Tibial nerve (tissue), 4 donors: ENCODE measurements around the gene PDE3A.

Experiments
- EP300 ChIP-seq, 2 donors: sonication (generic); formaldehyde crosslinking; IDR thresholded peaks; one replicate each; pipeline ENCODE4 v1.6.1; 2017; ENCODE audit warnings: antibody characterized with exemption in 2 of 2, mild to moderate bottlenecking in 1 of 2
- POLR2A ChIP-seq, 2 donors: fragments of 450-650 bp; IDR thresholded peaks; one replicate each; pipeline ENCODE4 v1.6.1; 2017; ENCODE audit warnings: antibody characterized with exemption in 2 of 2, mild to moderate bottlenecking in 2 of 2, moderate library complexity in 2 of 2
- TF ChIP-seq, protein P1 (sequence below), 5 experiments: fragments of 200-600 bp in 3 of 5; fragments of 450-650 bp in 2 of 5; sonication (generic) in 3 of 5; IDR thresholded peaks; one replicate each; pipeline ENCODE4 v1.5.1; 2016 to 2019; ENCODE audit warnings: antibody characterized with exemption in 5 of 5, mild to moderate bottlenecking in 3 of 5, moderate library complexity in 2 of 5

- no peak for TF ChIP-seq POLR2A (IDR thresholded peaks at IDR 0.05)
- TF ChIP-seq, protein P1, sequence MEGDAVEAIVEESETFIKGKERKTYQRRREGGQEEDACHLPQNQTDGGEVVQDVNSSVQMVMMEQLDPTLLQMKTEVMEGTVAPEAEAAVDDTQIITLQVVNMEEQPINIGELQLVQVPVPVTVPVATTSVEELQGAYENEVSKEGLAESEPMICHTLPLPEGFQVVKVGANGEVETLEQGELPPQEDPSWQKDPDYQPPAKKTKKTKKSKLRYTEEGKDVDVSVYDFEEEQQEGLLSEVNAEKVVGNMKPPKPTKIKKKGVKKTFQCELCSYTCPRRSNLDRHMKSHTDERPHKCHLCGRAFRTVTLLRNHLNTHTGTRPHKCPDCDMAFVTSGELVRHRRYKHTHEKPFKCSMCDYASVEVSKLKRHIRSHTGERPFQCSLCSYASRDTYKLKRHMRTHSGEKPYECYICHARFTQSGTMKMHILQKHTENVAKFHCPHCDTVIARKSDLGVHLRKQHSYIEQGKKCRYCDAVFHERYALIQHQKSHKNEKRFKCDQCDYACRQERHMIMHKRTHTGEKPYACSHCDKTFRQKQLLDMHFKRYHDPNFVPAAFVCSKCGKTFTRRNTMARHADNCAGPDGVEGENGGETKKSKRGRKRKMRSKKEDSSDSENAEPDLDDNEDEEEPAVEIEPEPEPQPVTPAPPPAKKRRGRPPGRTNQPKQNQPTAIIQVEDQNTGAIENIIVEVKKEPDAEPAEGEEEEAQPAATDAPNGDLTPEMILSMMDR (IDR thresholded peaks at IDR 0.05) = no peak
- no peak for TF ChIP-seq EP300 (IDR thresholded peaks at IDR 0.05)
Measured at GRCh38 chr12:20450591-20451180, 82.3 kb downstream of the PDE3A start.
